ENCODE results near the gene ZNF775. TPM values are rescaled to one million over a fixed set of nuclear protein-coding genes. Genes with fewer than 3 reads are reported as not detected.

ZNF775 gene
- polyA plus RNA-seq, 3 donors = 1.3 to 2.7 (median 1.4) TPM

- Histone ChIP-seq H3K79me2 (ENCODE audit: insufficient read depth, low read length) (no peaks in the 10 kb centered on the region), H3K36me3 (replicated peaks in 1 of 2; ENCODE audit: control insufficient read depth in 1 of 2, insufficient read depth in 2 of 2, low read length in 2 of 2) (no peaks in the 10 kb centered on the region), H3K4me2 (replicated peaks; ENCODE audit: extremely low read depth, low read length, poor library complexity, severe bottlenecking) (no peak overlapping the region), H3K27me3 (ENCODE audit: control insufficient read depth in 2 of 2, insufficient read depth in 2 of 2, low read length in 2 of 2) (no peaks in the 10 kb centered on the region), H4K20me1 (ENCODE audit: insufficient read depth, low read length) (no peaks in the 10 kb centered on the region), H3K9ac (ENCODE audit: insufficient read depth, low read length, poor library complexity, severe bottlenecking) (no peak overlapping the region), H3K27ac (ENCODE audit: low read depth in 1 of 2, low read length in 2 of 2) (no peak overlapping the region), H3K4me1 (ENCODE audit: control insufficient read depth in 1 of 2, insufficient read depth in 2 of 2, low read length in 2 of 2) (peaks cover 2 to 6% of the 10 kb centered on the region in 2 donors), H3K9me3 (replicated peaks in 1 of 2; ENCODE audit: control insufficient read depth in 1 of 2, insufficient read depth in 1 of 2, low read length in 2 of 2) (no peaks in the 10 kb centered on the region), H3K4me3 (replicated peaks in 1 of 3; ENCODE audit: low read depth in 2 of 3, low read length in 3 of 3) (no peak overlapping the region), H2AFZ (ENCODE audit: insufficient read depth, low read depth, low read length, poor library complexity, severe bottlenecking) (no peak overlapping the region)
- Mint-ChIP-seq H3K27me3 (ENCODE audit: low read depth in 3 of 3) (peaks cover 6 to 16% (median 8%) of the 10 kb centered on the region in 3 donors), H3K36me3 (no peaks in the 10 kb centered on the region), H3K4me3 (no peak overlapping the region), H3K4me1 (peaks cover 10% of the 10 kb centered on the region), H3K27ac (no peak overlapping the region), H3K9me3 (peaks cover 0 to 3% (median 0%) of the 10 kb centered on the region in 7 donors)
- WGBS (ENCODE audit: insufficient coverage) = 61% methylated on average over 3 of the region's 17 CpGs
- intact Hi-C loops (cut with micrococcal nuclease) = loop anchor here (2.0 kb wide), 1 partner anchor 65 kb away; no protein-coding TSS in a partner anchor
- TF ChIP-seq CTCF (IDR thresholded peaks at IDR 0.05) = no peak
- DNase-seq = no peak
Measured at GRCh38 chr7:150421831-150422230, 42.7 kb downstream of the ZNF775 start.

GRCh38 chr7:150425670-150426069 is 46.5 kb downstream of the ZNF775 start:
- no CpG with 5 or more reads among the region's 4 CpGs for WGBS (ENCODE audit: insufficient coverage)
- no peak for DNase-seq

More at GRCh38 chr7:150425670-150426069, 46.5 kb downstream of the ZNF775 start:
- H3K9me3 Mint-ChIP-seq = peaks cover 0 to 3% (median 0%) of the 10 kb centered on the region in 7 donors
- no peak overlapping the region for H3K27ac Mint-ChIP-seq
- no peak overlapping the region for H3K27ac ChIP-seq (ENCODE audit: low read depth in 1 of 2, low read length in 2 of 2)
- H3K27me3 ChIP-seq (ENCODE audit: control insufficient read depth in 2 of 2, insufficient read depth in 2 of 2, low read length in 2 of 2) = peaks cover 0 to 10% of the 10 kb centered on the region in 2 donors
- H3K79me2 ChIP-seq (ENCODE audit: insufficient read depth, low read length) = no peaks in the 10 kb centered on the region
- H3K27me3 Mint-ChIP-seq (ENCODE audit: low read depth in 3 of 3) = peaks cover 6 to 27% (median 18%) of the 10 kb centered on the region in 3 donors
- H3K4me3 ChIP-seq (replicated peaks in 1 of 3; ENCODE audit: low read depth in 2 of 3, low read length in 3 of 3) = no peak overlapping the region
- H3K9ac ChIP-seq (ENCODE audit: insufficient read depth, low read length, poor library complexity, severe bottlenecking) = no peak overlapping the region
- H2AFZ ChIP-seq (ENCODE audit: insufficient read depth, low read depth, low read length, poor library complexity, severe bottlenecking) = no peak overlapping the region
- H3K36me3 Mint-ChIP-seq = no peaks in the 10 kb centered on the region
- H3K4me1 ChIP-seq (ENCODE audit: control insufficient read depth in 1 of 2, insufficient read depth in 2 of 2, low read length in 2 of 2) = peaks cover 12 to 16% of the 10 kb centered on the region in 2 donors
- no peaks in the 10 kb centered on the region for H3K9me3 ChIP-seq (replicated peaks in 1 of 2; ENCODE audit: control insufficient read depth in 1 of 2, insufficient read depth in 1 of 2, low read length in 2 of 2)
- H3K4me3 Mint-ChIP-seq = no peak overlapping the region
- H4K20me1 ChIP-seq (ENCODE audit: insufficient read depth, low read length) = no peaks in the 10 kb centered on the region
- peaks cover 24% of the 10 kb centered on the region for H3K4me1 Mint-ChIP-seq
- H3K36me3 ChIP-seq (replicated peaks in 1 of 2; ENCODE audit: control insufficient read depth in 1 of 2, insufficient read depth in 2 of 2, low read length in 2 of 2) = no peaks in the 10 kb centered on the region
- no peak for TF ChIP-seq CTCF (IDR thresholded peaks at IDR 0.05)
- H3K4me2 ChIP-seq (replicated peaks; ENCODE audit: extremely low read depth, low read length, poor library complexity, severe bottlenecking) = no peak overlapping the region
- intact Hi-C loops (cut with micrococcal nuclease) = no loop called here
